ENCODE results near the gene SLC6A1.

SLC6A1 gene

DNA sequence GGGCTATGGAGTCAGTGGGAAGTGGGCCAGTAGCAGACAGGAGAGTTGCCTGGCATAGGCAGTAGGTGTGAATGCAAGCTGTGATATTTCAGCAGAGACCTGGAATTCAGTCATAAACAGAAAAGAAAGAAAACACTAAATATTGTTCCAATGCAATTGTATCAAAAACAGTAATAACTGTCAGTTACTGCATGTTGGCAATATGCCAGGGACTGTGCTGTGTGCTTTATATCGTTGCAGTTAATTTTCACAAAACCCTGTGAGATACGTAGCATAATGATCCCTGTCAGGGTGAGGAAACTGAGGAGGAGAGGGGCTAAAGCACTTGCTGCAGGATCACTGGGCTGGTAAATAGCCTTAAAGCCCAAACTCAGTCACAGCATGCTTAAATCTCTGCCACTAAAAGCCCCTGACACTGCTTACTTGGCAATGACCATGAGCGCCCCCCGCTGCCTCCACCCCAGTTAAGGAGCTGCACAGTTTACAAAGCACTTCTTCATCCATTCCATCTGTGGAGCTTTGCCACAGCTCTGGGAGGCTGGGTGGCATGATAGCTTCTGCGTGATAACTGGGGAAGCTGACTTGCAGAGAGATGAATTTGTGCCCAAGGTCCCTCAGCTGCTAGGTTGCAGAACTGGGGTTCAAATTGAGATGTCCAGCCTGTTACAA is 3.9 kb downstream of the SLC6A1 start:
- H3K27ac ChIP-seq: no peak overlapping the region
- POLR2A ChIA-PET (ENCODE audit: low non-redundant PET): no interaction called here
- DNase-seq (ENCODE audit: low spot score): no peak
- CTCF ChIA-PET: no interaction called here
- TF ChIP-seq, protein P1, sequence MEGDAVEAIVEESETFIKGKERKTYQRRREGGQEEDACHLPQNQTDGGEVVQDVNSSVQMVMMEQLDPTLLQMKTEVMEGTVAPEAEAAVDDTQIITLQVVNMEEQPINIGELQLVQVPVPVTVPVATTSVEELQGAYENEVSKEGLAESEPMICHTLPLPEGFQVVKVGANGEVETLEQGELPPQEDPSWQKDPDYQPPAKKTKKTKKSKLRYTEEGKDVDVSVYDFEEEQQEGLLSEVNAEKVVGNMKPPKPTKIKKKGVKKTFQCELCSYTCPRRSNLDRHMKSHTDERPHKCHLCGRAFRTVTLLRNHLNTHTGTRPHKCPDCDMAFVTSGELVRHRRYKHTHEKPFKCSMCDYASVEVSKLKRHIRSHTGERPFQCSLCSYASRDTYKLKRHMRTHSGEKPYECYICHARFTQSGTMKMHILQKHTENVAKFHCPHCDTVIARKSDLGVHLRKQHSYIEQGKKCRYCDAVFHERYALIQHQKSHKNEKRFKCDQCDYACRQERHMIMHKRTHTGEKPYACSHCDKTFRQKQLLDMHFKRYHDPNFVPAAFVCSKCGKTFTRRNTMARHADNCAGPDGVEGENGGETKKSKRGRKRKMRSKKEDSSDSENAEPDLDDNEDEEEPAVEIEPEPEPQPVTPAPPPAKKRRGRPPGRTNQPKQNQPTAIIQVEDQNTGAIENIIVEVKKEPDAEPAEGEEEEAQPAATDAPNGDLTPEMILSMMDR (conservative IDR thresholded peaks at IDR 0.05; ENCODE audit: low read depth): no peak

DNA sequence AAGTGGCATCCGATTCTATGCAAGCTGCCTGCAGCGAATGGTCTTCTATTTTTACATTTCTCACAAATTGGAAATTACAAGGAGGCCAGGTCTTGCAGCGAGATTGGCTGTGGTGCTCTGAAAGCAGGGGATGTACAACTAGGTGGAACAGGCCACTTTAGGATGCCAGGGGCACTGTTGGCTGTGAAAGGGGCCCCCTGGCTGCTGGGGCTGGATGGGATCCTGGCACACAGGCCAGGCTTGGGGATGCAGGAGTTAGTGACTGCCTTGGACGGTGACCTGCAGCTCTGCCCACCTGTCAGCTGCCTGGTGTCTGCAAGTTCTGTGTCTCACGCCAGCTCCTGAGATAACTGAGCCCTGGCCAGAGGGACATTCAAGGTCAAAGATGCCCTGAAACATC is 4.6 kb downstream of the SLC6A1 start:
- H3K27ac ChIP-seq: no peak overlapping the region
- POLR2A ChIA-PET (ENCODE audit: low non-redundant PET): no interaction called here
- CTCF ChIA-PET: no interaction called here
- TF ChIP-seq, protein P1 (conservative IDR thresholded peaks at IDR 0.05; ENCODE audit: low read depth): no peak
- DNase-seq (ENCODE audit: low spot score): no peak

DNA sequence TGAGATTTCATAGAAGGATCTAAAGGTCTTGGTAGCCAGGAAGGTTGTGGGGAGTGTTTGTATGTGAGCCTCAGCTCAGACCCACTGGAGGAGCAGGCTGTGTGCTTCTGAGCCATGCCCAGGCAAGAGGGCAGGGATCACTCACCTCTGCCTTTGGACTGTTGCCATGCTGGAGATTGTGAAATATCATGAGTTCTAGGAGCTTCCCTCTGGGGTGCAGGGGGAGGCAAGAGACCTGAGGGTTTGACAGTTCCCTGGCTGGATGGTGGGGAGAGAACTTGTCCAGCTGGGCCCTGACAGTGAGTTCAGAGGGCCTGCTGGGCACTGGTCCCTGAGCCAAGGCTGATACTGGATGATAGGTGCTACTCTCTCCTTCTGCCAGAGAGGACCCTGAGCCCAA is 6.0 kb downstream of the SLC6A1 start:
- ChIA-PET POLR2A (ENCODE audit: low non-redundant PET) (interaction anchor here (0.6 kb wide), 1 partner anchor 714 kb away, joined by 3 read pairs; no protein-coding TSS in a partner anchor), CTCF (no interaction called here)
- TF ChIP-seq, protein P1 (conservative IDR thresholded peaks at IDR 0.05; ENCODE audit: low read depth): no peak
- H3K27ac ChIP-seq: no peak overlapping the region
- no peak for DNase-seq (ENCODE audit: low spot score)

DNA sequence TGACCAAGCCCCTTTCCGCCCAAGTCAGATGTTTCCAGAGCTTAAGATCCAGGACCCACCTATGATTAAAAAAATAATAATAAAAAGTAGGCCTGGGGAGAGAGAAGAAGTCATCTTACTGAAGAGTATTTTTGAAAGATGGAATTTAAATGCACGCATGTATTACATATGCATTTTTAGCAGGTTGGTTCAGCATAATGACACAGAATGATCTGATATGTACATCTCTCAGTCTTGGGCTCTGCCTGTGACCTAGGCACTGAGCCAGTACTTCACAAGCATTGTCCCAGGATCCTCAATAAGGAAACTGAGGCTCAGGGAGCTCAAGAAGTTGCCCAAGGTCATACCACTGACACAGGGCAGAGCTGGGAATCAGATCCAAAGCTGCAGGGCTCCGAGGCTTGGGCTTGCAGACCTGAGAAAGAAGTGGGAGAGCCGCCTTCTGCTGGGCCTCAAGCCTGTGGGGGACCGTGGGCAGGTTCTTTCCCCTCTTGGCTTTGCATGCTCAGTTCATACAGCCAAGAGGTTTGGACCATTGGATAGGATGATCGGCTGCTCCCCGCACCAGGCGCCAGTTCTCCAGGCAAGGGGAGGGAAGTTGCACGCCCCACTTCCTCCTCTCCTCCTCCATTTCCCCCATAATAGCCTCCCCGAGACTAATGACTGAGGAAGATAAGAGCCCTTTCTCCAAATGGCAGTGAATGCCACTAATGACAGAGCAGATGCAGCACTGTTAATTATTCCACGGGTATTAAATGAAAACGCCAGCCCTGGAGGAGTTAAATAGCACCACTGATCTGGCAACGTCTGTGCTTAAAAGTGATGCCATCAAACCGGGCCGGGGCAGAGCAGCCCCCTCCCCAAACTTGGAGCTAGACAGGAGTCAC is 6.9 kb downstream of the SLC6A1 start:
- H3K27ac ChIP-seq: no peak overlapping the region
- ChIA-PET CTCF (no interaction called here), POLR2A (ENCODE audit: low non-redundant PET) (interaction anchor here (0.6 kb wide), 1 partner anchor 713 kb away, joined by 3 read pairs; no protein-coding TSS in a partner anchor)
- no peak for DNase-seq (ENCODE audit: low spot score)
- TF ChIP-seq, protein P1 (conservative IDR thresholded peaks at IDR 0.05; ENCODE audit: low read depth): no peak

DNA sequence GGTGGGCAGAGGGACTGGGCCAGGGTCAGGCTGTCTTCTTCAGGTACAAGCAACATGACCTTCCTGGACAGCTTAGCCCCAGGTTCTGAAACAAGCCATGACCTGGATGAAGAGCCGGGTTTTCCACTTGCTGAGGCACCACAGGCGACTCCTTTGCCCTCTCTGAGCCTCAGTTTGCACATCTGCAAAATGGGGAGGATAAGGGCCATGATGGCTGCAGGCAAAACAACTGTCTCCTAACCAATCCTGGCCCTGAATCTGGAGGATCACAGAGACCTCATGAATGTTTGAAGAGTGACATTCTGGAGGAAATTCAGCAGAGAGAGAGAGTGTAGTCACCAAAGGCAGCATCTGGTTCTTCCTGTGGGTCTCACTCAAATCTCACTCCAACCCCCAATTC is 8.0 kb downstream of the SLC6A1 start:
- ChIA-PET CTCF (interaction anchor here (0.5 kb wide), 1 partner anchor 44 kb away, joined by 3 read pairs; no protein-coding TSS in a partner anchor), POLR2A (ENCODE audit: low non-redundant PET) (no interaction called here)
- DNase-seq (ENCODE audit: low spot score): no peak
- TF ChIP-seq, protein P1 (conservative IDR thresholded peaks at IDR 0.05; ENCODE audit: low read depth): no peak
- no peak overlapping the region for H3K27ac ChIP-seq

DNA sequence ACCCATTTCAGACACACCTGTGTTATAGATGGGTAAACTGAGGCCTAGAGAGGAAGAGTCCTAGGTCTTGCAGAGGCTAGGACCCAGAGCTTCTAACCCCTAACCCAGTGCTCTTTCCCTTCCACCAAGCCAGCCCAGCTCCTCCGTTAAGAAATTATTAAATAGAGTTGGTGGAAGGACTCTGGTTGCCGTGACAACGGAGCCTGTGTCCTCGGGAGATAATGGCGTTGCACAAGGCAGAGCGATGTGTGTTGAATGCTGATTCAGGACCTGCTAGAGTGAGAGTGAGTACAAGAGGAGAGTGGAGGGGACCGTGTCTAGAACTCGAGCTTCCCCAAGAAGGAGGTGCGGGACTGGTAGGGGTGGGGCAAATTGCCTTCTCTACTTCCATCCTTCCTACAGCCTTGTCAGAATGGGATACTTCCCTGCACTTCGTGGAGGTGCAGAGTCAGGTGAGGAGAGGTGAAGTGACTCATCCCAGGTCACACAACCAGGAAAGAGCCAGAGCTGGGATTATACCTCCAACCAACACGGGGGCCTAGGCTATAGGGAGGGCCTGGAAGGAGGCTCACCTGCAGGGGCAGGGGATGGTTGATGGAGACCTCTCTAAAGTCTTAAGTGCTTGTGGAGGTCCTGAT is 8.6 kb downstream of the SLC6A1 start:
- POLR2A ChIA-PET (ENCODE audit: low non-redundant PET): no interaction called here
- no peak overlapping the region for H3K27ac ChIP-seq
- TF ChIP-seq, protein P1 (conservative IDR thresholded peaks at IDR 0.05; ENCODE audit: low read depth): no peak
- no peak for DNase-seq (ENCODE audit: low spot score)
- CTCF ChIA-PET: no interaction called here

Data from RWPE1 (cell line).